PFSK-1 (cell line): ENCODE data around the gene ASCC1.

Experiments used
- FOXP2 ChIP-seq: optimal IDR thresholded peaks from 2 replicates; pipeline ENCODE3; 2011; ENCODE audit warnings: borderline replicate concordance, control low read depth, inconsistent platforms; ENCODE audit not compliant: insufficient read depth; ENCODE audit errors: extremely low read length, extremely low read depth
- POLR2AphosphoS5 ChIP-seq: IDR thresholded peaks from 2 replicates; pipeline ENCODE4 v1.6.1; 2012; ENCODE audit warnings: low read depth, mild to moderate bottlenecking, control low read depth, low read length, moderate library complexity
- SIN3A ChIP-seq: IDR thresholded peaks from 2 replicates; pipeline ENCODE4 v1.6.1; 2012; ENCODE audit warnings: mild to moderate bottlenecking, low read length, moderate library complexity, borderline replicate concordance; ENCODE audit not compliant: insufficient read depth
- TAF1 ChIP-seq: IDR thresholded peaks from 2 replicates; pipeline ENCODE4 v1.6.1; 2012; ENCODE audit warnings: low read length, control low read depth, borderline replicate concordance; ENCODE audit not compliant: insufficient read depth
- TF ChIP-seq, protein P1 (sequence below), 2 experiments: IDR thresholded peaks; 2 replicates each; pipeline versions ENCODE4 v1.6.1 to v1.8.0; 2011 to 2012; ENCODE audit warnings: low read depth in 2 of 2, low read length in 2 of 2, control low read depth in 1 of 2, inconsistent platforms in 1 of 2, mild to moderate bottlenecking in 1 of 2, moderate library complexity in 1 of 2; ENCODE audit not compliant: insufficient read depth in 1 of 2

ASCC1 gene

DNA sequence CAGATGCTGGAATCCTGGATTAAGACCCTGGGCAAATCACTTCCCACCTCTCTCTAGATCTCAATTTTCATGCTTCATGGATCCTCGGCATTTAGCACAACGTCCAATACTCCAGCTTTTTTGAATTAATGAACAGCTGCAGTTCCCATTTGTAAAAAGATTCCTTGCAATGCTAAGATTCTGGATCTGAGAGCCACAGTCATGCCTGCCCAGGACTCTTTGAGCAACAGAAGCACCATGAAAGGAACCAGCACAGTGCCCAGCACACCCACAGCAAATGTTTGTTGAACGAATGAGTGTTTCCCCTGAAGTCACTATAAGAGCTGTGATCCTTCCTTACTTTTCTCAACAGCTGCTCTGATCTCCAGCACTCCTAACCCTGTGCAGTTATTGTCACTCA is 36.9 kb upstream of the ASCC1 start:
- no peak for TF ChIP-seq SIN3A
- TF ChIP-seq, protein P1, sequence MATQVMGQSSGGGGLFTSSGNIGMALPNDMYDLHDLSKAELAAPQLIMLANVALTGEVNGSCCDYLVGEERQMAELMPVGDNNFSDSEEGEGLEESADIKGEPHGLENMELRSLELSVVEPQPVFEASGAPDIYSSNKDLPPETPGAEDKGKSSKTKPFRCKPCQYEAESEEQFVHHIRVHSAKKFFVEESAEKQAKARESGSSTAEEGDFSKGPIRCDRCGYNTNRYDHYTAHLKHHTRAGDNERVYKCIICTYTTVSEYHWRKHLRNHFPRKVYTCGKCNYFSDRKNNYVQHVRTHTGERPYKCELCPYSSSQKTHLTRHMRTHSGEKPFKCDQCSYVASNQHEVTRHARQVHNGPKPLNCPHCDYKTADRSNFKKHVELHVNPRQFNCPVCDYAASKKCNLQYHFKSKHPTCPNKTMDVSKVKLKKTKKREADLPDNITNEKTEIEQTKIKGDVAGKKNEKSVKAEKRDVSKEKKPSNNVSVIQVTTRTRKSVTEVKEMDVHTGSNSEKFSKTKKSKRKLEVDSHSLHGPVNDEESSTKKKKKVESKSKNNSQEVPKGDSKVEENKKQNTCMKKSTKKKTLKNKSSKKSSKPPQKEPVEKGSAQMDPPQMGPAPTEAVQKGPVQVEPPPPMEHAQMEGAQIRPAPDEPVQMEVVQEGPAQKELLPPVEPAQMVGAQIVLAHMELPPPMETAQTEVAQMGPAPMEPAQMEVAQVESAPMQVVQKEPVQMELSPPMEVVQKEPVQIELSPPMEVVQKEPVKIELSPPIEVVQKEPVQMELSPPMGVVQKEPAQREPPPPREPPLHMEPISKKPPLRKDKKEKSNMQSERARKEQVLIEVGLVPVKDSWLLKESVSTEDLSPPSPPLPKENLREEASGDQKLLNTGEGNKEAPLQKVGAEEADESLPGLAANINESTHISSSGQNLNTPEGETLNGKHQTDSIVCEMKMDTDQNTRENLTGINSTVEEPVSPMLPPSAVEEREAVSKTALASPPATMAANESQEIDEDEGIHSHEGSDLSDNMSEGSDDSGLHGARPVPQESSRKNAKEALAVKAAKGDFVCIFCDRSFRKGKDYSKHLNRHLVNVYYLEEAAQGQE (IDR thresholded peaks at IDR 0.05; ENCODE audit: insufficient read depth in 1 of 2, low read depth in 2 of 2, low read length in 2 of 2) = no peak
- TF ChIP-seq FOXP2 = no peak
- no peak for TF ChIP-seq TAF1
- TF ChIP-seq POLR2AphosphoS5 = no peak

DNA sequence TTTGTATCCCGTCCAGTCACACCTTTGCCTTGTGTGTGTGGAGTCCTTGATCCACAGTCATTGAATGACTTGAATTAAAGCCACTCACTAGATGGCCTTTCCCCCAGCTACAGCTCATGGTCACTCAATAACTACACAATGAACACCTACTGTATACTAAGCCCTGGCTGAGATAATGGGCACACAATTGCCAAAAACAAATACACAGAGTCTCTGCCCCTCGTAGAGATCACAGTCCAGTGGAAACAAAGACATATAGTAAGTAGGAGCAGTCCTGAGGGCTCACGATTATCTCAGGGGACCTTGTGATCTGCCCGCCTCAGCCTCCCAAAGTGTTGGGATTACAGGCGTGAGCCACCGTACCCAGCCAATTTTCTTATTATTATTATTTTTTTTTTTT is 35.6 kb upstream of the ASCC1 start:
- TF ChIP-seq, protein P1 (IDR thresholded peaks at IDR 0.05; ENCODE audit: insufficient read depth in 1 of 2, low read depth in 2 of 2, low read length in 2 of 2) = no peak
- no peak for TF ChIP-seq FOXP2

DNA sequence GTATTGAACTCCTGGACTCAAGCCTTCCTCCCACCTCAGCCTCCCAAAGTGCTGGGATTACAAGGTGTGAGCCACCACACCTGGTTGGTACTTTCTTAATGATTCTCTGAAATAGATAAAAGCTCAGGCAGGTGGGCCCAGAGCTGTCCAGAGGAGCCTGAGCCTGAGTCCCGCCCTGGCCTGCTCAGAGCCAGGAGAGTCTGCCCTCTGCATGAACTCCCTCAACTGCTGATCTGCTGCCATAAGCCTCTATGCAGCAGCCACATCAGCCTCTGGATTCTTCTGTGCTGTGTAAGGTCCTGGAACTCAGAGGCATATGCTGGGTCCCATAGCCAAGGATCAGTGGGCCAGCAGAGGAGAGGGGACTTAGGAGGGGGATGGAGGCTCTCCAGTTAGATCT is 34.6 kb upstream of the ASCC1 start:
- TF ChIP-seq, protein P1 (IDR thresholded peaks at IDR 0.05; ENCODE audit: insufficient read depth in 1 of 2, low read depth in 2 of 2, low read length in 2 of 2) = no peak
- TF ChIP-seq SIN3A (no peak), TAF1 (no peak), FOXP2 (no peak), POLR2AphosphoS5 (no peak)

DNA sequence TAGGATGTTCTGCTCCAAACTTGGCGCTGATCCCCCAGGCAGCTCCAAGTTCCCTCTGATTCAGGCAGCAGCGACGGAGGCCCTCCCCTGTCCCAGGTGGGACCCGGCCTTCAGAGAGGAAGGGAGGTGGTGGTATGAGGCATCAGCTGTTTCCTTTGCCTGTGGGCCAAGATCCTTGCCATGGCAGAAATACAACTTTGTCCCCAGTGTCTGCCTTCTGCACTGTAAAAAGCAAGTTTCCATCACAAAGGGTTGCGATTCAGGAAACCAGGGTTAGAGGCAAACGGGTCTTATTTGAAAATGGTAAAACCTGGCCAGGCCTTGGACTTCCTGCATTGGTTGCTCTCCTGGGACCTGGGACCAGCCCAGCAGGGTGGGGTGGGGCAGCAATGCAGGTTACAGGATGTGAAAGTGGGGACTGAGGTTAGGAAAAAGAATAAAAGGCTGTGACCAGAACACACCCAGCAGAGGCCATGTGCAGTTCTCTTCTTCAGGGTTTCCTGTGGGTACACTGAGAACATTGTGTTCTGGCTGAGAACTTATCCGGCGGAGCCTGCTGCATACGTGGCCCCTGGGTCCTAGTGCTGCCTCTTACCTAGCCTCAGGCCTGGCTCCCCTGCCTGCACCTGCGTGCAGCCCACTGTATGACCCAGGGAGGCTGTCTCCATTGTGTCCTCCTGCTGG is 32.5 kb upstream of the ASCC1 start:
- peak; percentile 56; the same call in 1 of the 2 replicates for TF ChIP-seq POLR2AphosphoS5
- TF ChIP-seq, protein P1 (IDR thresholded peaks at IDR 0.05; ENCODE audit: insufficient read depth in 1 of 2, low read depth in 2 of 2, low read length in 2 of 2) = no peak

DNA sequence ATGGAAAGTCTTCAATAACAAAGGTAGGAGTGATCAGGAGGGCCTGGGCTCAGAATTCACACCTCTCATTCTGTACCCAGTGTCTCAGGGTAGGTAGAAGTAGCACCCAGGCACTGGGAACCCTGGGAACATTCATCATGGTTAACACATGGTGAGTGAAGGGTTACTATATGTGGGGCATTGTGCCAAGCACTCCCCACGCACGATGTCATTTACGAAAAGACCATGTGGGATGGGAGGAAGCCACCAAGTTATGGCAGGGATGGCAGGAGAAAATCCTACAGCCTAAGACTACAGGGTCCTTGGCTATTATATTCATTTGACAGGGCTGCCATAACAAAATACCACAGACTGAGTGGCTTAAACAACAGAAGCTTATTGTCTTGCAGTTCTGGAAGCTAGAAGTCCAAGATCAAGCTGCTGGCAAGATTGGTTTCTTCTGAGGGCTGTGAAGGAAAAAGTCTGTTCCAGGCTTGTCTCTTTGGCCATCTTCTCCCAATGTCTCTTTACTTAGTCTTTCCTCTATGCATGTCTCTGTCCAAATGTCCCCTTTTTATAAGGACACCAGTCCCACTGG is 30.0 kb upstream of the ASCC1 start:
- TF ChIP-seq SIN3A (no peak), TAF1 (no peak), FOXP2 (no peak), POLR2AphosphoS5 (no peak)
- TF ChIP-seq, protein P1 (IDR thresholded peaks at IDR 0.05; ENCODE audit: insufficient read depth in 1 of 2, low read depth in 2 of 2, low read length in 2 of 2) = no peak
